HepG2 (cell line): ENCODE data around the gene TUBB2B. TPM values are rescaled to one million over a fixed set of nuclear protein-coding genes. Genes with fewer than 3 reads are reported as not detected.
A peak's percentile ranks its signal among the peaks of the same experiment; 100 is the strongest.
"Not testable (repeated sequence)": the region's sequence is repeated elsewhere in the genome, so short reads cannot be mapped to it uniquely, and the experiment has no call there.

Experiments used
- ATAC-seq: fragments of 200-7000 bp; cut with Tn5 transposase; 3 replicates; pipeline ENCODE4 v1.9.1; 2020; ENCODE audit warnings: mild to moderate bottlenecking, moderate library complexity
- BruUV-seq: library from RNA; stranded (reverse); fragments of 400-500 nt; replicated peaks from 2 replicates; lab custom pipeline; 2021; lab: Mats Ljungman, UMichigan
- CTCF ChIA-PET: fragments of 300-600 bp; formaldehyde crosslinking; extraction: SDS; loops from one replicate; lab custom pipeline; 2021; ENCODE audit warnings: low total read pairs, inconsistent platforms, low intra/inter-chr PET ratio; lab: Yijun Ruan, JAX
- POLR2A ChIA-PET: fragments of 350-600 bp; sonication (Branson Sonifier 250); formaldehyde crosslinking; loops from one replicate; lab custom pipeline; 2020; ENCODE audit warnings: antibody characterized with exemption, inconsistent platforms; lab: Yijun Ruan, JAX
- DNase-seq: peaks from one replicate; pipeline ENCODE4 v3.0.0-alpha.2; 2015; ENCODE audit warnings: low spot score
- FAIRE-seq: peaks from 3 replicates; lab custom pipeline; 2011; peaks lifted over from hg19 to GRCh38; lab: Jason Lieb, UNC
- H2AFZ ChIP-seq: one replicate; pipeline ENCODE4 v1.6.1; 2011; ENCODE audit warnings: low read length, inconsistent platforms
- H3K27ac ChIP-seq: fragments of 300-600 bp; 3 replicates; pipeline ENCODE4 v1.8.0; 2011; ENCODE audit warnings: mixed run types, mild to moderate bottlenecking, mixed read lengths, low read length, inconsistent platforms; ENCODE audit not compliant: insufficient read depth; ENCODE audit errors: extremely low read length
- H3K27me3 ChIP-seq, 2 experiments: fragments of 200-600 bp in 1 of 2; 2 replicates in 1 of 2; 3 replicates in 1 of 2; pipeline versions ENCODE4 v1.6.0 to v1.8.0; 2011; ENCODE audit warnings: low read length in 2 of 2, mild to moderate bottlenecking in 2 of 2, moderate library complexity in 2 of 2, inconsistent platforms in 1 of 2; ENCODE audit not compliant: insufficient read depth in 2 of 2, control insufficient read depth in 1 of 2
- H3K36me3 ChIP-seq, 2 experiments: fragments of 200-600 bp in 1 of 2; replicated peaks in 1 of 2; 2 replicates in 1 of 2; 3 replicates in 1 of 2; pipeline versions ENCODE4 v1.5.1 to v1.8.0; 2011; ENCODE audit warnings: low read length in 2 of 2, inconsistent platforms in 1 of 2; ENCODE audit not compliant: insufficient read depth in 2 of 2, control insufficient read depth in 1 of 2
- H3K4me1 ChIP-seq: 2 replicates; pipeline ENCODE4 v1.5.1; 2012; ENCODE audit warnings: low read length, inconsistent platforms; ENCODE audit not compliant: insufficient read depth
- H3K4me2 ChIP-seq: 2 replicates; pipeline ENCODE4 v1.6.0; 2011; ENCODE audit warnings: low read depth, low read length, inconsistent platforms
- H3K4me3 ChIP-seq, 3 experiments: fragments of 200-600 bp in 1 of 3; sonication (generic), shearing (Covaris generic) in 1 of 3; replicated peaks in 1 of 3; 2 replicates each; pipeline ENCODE4 v1.5.1; 2011 to 2016; ENCODE audit warnings: low read length in 3 of 3, inconsistent platforms in 2 of 3, low read depth in 2 of 3, mild to moderate bottlenecking in 2 of 3, control low read depth in 1 of 3, mixed read lengths in 1 of 3; ENCODE audit not compliant: insufficient read depth in 1 of 3
- H3K79me2 ChIP-seq: one replicate; pipeline ENCODE4 v1.6.1; 2011; ENCODE audit warnings: low read length, inconsistent platforms; ENCODE audit not compliant: insufficient read depth
- H3K9ac ChIP-seq: 2 replicates; pipeline ENCODE4 v1.6.0; 2011; ENCODE audit warnings: mild to moderate bottlenecking, low read depth, low read length, inconsistent platforms; ENCODE audit not compliant: insufficient read depth
- H3K9me3 ChIP-seq: 2 replicates; pipeline ENCODE4 v1.5.1; 2012; ENCODE audit warnings: mild to moderate bottlenecking, low read length
- H4K20me1 ChIP-seq: 2 replicates; pipeline ENCODE4 v1.6.0; 2011; ENCODE audit warnings: inconsistent platforms, mild to moderate bottlenecking, low read length, moderate library complexity; ENCODE audit not compliant: insufficient read depth
- ADNP ChIP-seq: sonication (generic); formaldehyde crosslinking; IDR thresholded peaks from 2 replicates; pipeline ENCODE4 v1.4.0; 2020; ENCODE audit warnings: missing genetic modification reagents
- EP300 ChIP-seq, 3 experiments: sonication (generic) in 1 of 3; formaldehyde crosslinking in 1 of 3; IDR thresholded peaks; 2 replicates each; pipeline versions ENCODE4 v1.5.1 to v1.6.1; 2011 to 2020; ENCODE audit warnings: low read depth in 2 of 3, low read length in 2 of 3, borderline replicate concordance in 1 of 3, improper control_type of control experiment in 1 of 3, mild to moderate bottlenecking in 1 of 3, missing genetic modification reagents in 1 of 3, moderate library complexity in 1 of 3
- IRF2 ChIP-seq: IDR thresholded peaks from 2 replicates; pipeline ENCODE4 v1.6.1; 2018; ENCODE audit warnings: missing genetic modification reagents, missing compliant biosample characterization
- MXD4 ChIP-seq: IDR thresholded peaks from 2 replicates; pipeline ENCODE4 v1.6.1; 2016; ENCODE audit warnings: mild to moderate bottlenecking, missing biosample characterization, missing genetic modification reagents
- NFIC ChIP-seq: IDR thresholded peaks from 2 replicates; pipeline ENCODE4 v1.6.1; 2012; ENCODE audit warnings: mild to moderate bottlenecking, low read length, inconsistent platforms
- TBX2 ChIP-seq: sonication (generic); formaldehyde crosslinking; IDR thresholded peaks from 2 replicates; pipeline ENCODE4 v1.5.0; 2020; ENCODE audit warnings: missing genetic modification reagents, mild to moderate bottlenecking, borderline replicate concordance
- ZIK1 ChIP-seq: sonication (generic); formaldehyde crosslinking; IDR thresholded peaks from 2 replicates; pipeline ENCODE4 v1.5.0; 2020; ENCODE audit warnings: mild to moderate bottlenecking, low read depth, missing genetic modification reagents, borderline replicate concordance
- WGBS: methylation state at CpG from one replicate; pipeline ENCODE4 v1.1.6; 2017; ENCODE audit warnings: low lambda C conversion rate; 5-methylcytosine and 5-hydroxymethylcytosine counted together
- in situ Hi-C: cut with HindIII; loops from 2 replicates; pipeline ENCODE4 v1.10.0; 2017; ENCODE audit warnings: low pct_unique_long_range_greater_than_20kb; ENCODE audit not compliant: extremely low pct_ligation_motif_present
- intact Hi-C: fragments of 100-400 bp; cut with micrococcal nuclease; formaldehyde crosslinking; loops from one replicate; pipeline ENCODE4 v1.10.0; 2022; ENCODE audit not compliant: unreplicated experiment
- polyA plus RNA-seq, 8 experiments: library from polyadenylated mRNA; depleted of rRNA in 3 of 8; stranded (reverse) in 7 of 8; unstranded in 1 of 8; fragments of >200 nt; fragmentation: Illumina TruSeq in 4 of 8; extraction: Trizol in 4 of 8; gene quantifications; 2 replicates each; pipeline versions ENCODE4 v1.2.1 to v1.2.3, GENCODE V29; 2011 to 2016; ENCODE audit warnings: low read depth in 4 of 8, missing spikeins in 1 of 8, mixed read lengths in 1 of 8; ENCODE audit not compliant: insufficient read depth in 1 of 8
- total RNA-seq, 5 experiments: library from RNA; depleted of rRNA; stranded (reverse); fragments of >200 nt; fragmentation: Illumina TruSeq; extraction: Trizol; gene quantifications; 2 replicates each; pipeline ENCODE4 v1.2.3, GENCODE V29; 2016; ENCODE audit warnings: low read depth in 1 of 5
- TF ChIP-seq, protein P1 (sequence below): fragments of 450-650 bp; IDR thresholded peaks from 2 replicates; pipeline ENCODE4 v1.6.1; 2016

TUBB2B gene
- total and polyA plus RNA-seq, 2 of the 13 experiments (the other 11 are each of a cell fraction or from before 2014, with no cell fraction given), result 10.3 to 23.6 TPM

DNA sequence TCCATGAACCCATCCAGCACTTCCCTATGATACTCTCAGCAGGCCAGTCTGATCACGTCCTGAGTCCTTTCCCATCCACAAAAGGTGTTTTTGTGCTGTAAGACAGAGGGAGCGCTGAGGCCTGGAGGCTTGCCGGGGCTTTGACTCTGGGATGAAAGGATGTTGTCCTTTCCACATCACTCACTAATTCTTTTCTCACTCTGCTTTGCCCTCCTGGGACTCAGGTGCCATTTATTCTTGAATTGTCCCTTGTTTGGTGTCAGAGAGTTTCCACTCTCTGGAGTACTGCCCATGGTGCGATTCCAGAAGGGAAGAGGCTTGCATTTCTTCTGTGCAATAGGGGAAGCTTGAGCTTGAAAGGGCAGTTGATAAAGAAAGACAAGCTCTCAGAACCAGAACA is 15.3 kb upstream of the TUBB2B start (continued):
- TF ChIP-seq EP300 (IDR thresholded peaks at IDR 0.05; ENCODE audit: low read depth in 2 of 2, low read length in 2 of 2), result no peak
- no peak for TF ChIP-seq EP300 (CRISPR knock-in tag; IDR thresholded peaks at IDR 0.05; ENCODE audit: borderline replicate concordance)
- no peak for TF ChIP-seq TBX2 (CRISPR knock-in tag)
- no peak for TF ChIP-seq ZIK1 (CRISPR knock-in tag)

DNA sequence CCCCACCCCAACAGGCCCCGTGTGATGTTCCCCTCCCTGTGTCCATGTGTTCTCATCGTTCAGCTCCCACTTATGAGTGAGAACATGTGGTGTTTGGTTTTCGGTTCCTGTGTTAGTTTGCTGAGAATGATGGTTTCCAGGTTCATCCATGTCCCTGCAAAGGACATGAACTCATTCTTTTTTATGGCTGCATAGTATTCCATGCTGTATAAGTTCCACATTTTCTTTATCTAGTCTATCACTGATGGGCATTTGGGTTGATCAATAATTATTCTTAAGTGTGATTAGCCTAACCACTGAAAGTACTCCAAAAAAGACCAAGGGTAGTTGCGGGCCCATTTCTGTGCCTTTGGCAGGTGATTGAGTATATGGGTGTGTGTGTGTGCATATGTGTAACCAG is 14.3 kb upstream of the TUBB2B start:
- POLR2A ChIA-PET, H3K9ac ChIP-seq, H3K79me2 ChIP-seq, H3K27ac ChIP-seq, FAIRE-seq, DNase-seq, H3K9me3 ChIP-seq, H2AFZ ChIP-seq, in situ Hi-C loops, intact Hi-C loops, H3K4me3 ChIP-seq, H3K36me3 ChIP-seq, BruUV-seq, ATAC-seq, H4K20me1 ChIP-seq, H3K4me2 ChIP-seq: not testable (repeated sequence)
- H3K4me1 ChIP-seq, result peaks cover 21% of the 10 kb centered on the region
- CTCF ChIA-PET, result interaction anchor here (1.2 kb wide), 1 partner anchor 10 kb away, joined by 3 read pairs; no protein-coding TSS in a partner anchor
- WGBS, result 38% methylated on average over 4 of the region's 4 CpGs
- H3K27me3 ChIP-seq, result peaks cover 9 to 45% of the 10 kb centered on the region in 2 experiments; a peak in 4 of 5 replicates

DNA sequence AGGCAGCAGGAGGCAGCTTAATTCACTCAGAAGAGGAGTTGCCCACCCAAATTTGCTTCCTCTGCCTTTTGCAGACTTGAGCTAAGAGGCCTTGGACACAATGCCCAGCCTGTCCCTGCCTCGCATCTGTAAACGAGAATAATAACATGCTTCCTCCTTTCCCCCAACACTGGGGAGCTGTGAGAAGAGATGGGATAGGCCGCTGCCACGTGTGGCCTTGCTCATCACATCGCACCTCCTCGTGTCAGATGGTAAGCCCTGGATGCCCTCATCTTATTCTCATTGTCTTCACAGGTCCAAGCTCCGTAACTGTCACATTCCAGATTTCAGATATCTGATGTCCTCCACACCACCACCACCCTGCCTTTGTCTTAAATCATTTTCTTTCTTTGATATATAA is 13.1 kb upstream of the TUBB2B start:
- CTCF ChIA-PET, result no interaction called here
- Histone ChIP-seq H3K4me1 (peaks cover 15% of the 10 kb centered on the region), H3K9ac (no peak overlapping the region), H3K4me2 (no peak overlapping the region), H3K4me3 (no peak overlapping the region), H3K27ac (no peak overlapping the region), H4K20me1 (no peaks in the 10 kb centered on the region), H3K9me3 (no peaks in the 10 kb centered on the region), H2AFZ (no peak overlapping the region), H3K79me2 (no peaks in the 10 kb centered on the region), H3K36me3 (no peaks in the 10 kb centered on the region), H3K27me3 (peaks cover 9 to 47% of the 10 kb centered on the region in 2 experiments; a peak in 4 of 5 replicates)
- no peak for TF ChIP-seq MXD4 (CRISPR knock-in tag)
- TF ChIP-seq NFIC, result no peak
- no peak for TF ChIP-seq ADNP
- TF ChIP-seq, protein P1, sequence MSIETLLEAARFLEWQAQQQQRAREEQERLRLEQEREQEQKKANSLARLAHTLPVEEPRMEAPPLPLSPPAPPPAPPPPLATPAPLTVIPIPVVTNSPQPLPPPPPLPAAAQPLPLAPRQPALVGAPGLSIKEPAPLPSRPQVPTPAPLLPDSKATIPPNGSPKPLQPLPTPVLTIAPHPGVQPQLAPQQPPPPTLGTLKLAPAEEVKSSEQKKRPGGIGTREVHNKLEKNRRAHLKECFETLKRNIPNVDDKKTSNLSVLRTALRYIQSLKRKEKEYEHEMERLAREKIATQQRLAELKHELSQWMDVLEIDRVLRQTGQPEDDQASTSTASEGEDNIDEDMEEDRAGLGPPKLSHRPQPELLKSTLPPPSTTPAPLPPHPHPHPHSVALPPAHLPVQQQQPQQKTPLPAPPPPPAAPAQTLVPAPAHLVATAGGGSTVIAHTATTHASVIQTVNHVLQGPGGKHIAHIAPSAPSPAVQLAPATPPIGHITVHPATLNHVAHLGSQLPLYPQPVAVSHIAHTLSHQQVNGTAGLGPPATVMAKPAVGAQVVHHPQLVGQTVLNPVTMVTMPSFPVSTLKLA, result peak; percentile 85
- no peak for TF ChIP-seq IRF2 (CRISPR knock-in tag)
- POLR2A ChIA-PET, result interaction anchor here (1.9 to 2.4 kb wide), 2 partner anchors 10 to 11 kb away, joined by 5 to 6 read pairs; no protein-coding TSS in a partner anchor
- intact Hi-C loops, result no loop called here
- 30% methylated on average over 7 of the region's 7 CpGs for WGBS
- DNase-seq (no peak), FAIRE-seq (no peak), ATAC-seq (no peak)
- no TSS peak for BruUV-seq
- in situ Hi-C loops, result no loop called here
